Right lung (tissue), 5 donors: Measurements from ENCODE around the gene EIF3B. TPM values are rescaled to one million over a fixed set of nuclear protein-coding genes. Genes with fewer than 3 reads are reported as not detected.
A peak's percentile ranks its signal among the peaks of the same experiment; 100 is the strongest.
"Not testable (repeated sequence)": the region's sequence is repeated elsewhere in the genome, so short reads cannot be mapped to it uniquely, and the experiment has no call there.

Experiments used
- DNase-seq, 2 donors: peaks; one replicate each; pipeline ENCODE4 v3.0.0-alpha.2; 2013
- polyA plus RNA-seq, 5 donors: library from polyadenylated mRNA; unstranded; fragments of 120-200 nt; gene quantifications; one replicate each; pipeline versions ENCODE4 v1.2.1 to v1.2.3, GENCODE V29; 2013; ENCODE audit warnings: inconsistent platforms in 1 of 5, low replicate concordance in 1 of 5; ENCODE audit not compliant: insufficient read length in 5 of 5, insufficient read depth in 1 of 5

The EIF3B gene
- polyA plus RNA-seq, 5 donors: 132 to 155 (median 144) TPM

DNA sequence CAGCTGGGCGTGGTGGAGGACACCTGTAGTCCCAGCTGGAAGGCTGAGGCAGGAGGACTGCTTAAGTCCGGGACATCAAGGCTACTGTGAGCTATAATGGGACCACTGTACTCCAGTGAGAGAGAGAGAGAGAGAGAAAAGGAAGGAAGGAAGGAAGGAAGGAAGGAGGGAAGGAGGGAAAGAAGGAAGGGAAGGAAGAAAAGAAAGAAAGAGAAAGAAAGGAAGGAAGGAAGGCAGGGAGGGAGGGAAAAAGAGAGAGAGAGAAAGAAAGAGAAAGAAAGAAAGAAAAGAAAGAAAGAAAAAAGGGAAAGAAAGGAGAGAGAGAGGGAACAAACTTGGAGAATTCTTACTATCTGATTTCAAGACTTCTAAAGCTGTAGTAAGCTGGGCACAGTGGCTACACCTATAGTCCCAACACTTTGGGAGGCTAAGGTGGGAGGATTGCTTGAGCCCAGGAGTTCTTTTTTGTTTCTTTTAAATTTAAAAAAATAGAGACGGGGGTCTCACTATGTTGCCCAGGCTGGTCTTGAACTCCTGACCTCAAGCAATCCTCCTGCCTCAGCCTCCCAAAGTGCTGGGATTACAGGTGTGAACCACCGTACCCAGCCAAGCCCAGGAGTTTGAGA lies 21.9 kb upstream of the EIF3B start:
- DNase-seq: not testable (repeated sequence)

DNA sequence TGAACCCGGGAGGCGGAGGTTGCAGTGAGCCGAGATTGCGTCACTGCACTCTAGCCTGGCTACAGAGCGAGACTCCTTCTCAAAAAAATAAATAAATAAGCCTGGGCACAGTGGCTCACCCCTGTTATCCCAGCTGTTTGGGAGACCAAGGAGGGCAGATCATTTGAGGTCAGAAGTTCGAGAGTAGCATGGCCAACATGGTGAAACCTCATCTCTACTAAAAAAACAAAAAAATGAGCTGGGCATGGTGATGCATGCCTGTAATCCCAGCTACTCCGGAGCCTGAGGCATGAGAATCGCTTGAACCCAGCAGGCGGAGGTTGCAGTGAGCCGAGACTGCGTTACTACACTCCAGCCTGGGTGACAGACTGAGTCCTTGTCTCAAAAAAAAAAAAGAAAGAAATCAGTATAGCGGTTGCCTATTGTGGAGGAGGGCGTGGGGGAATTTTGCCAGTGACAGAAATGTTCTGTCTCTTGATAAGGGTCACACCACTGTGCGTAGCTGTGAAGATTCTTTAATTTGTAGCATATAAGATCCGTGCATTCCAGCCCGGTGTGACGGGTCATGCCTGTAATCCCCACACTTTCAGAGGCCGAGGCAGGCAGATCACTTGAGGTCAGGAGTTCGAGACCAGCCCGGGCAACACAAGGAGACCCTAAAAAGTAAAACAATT lies 17.9 kb upstream of the EIF3B start:
- no peak for DNase-seq

DNA sequence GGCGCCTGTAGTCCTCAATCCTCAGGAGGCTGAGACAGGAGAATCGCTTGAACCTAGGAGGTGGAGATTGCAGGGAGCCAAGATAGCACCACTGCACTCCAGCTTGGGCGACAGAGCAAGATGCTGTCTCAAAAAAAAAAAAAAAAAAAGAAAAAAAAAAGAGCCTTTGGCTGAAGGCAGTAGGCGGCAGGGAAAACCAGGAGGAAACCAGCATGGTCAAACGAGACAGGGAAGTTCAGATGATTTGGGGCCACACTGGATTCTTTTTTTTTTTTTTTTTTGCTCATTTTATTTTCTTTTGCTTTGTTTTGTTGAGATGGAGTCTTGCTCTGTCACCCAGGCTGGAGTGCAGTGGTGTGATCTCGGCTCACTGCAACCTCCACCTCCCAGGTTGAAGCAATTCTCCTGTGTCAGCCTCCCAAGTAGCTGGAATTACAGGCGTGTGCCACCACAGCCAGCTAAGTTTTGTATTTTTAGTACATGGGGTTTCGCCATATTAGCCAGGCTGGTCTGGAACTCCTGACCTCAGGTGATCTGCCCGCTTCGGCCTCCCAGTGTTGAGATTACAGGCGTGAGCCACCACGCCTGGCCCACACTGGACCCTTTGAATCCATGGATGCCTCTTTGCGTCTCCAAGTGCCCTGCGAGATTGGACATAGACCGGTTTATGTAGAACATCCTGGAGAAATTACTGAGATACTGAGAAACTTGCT lies 7.1 kb upstream of the EIF3B start:
- DNase-seq: not testable (repeated sequence)

- DNase-seq: no peak
Observed at GRCh38 chr7:2350055-2350454, 4.6 kb upstream of the EIF3B start.

GRCh38 chr7:2350861-2351260 lies 3.8 kb upstream of the EIF3B start:
- no peak for DNase-seq

GRCh38 chr7:2353113-2353935 lies 1.3 kb upstream of the EIF3B start:
- no peak for DNase-seq

- peak in 1 of 2 donors; percentile 93 for DNase-seq
Observed at GRCh38 chr7:2353936-2354185, 766 bp upstream of the EIF3B start.

DNA sequence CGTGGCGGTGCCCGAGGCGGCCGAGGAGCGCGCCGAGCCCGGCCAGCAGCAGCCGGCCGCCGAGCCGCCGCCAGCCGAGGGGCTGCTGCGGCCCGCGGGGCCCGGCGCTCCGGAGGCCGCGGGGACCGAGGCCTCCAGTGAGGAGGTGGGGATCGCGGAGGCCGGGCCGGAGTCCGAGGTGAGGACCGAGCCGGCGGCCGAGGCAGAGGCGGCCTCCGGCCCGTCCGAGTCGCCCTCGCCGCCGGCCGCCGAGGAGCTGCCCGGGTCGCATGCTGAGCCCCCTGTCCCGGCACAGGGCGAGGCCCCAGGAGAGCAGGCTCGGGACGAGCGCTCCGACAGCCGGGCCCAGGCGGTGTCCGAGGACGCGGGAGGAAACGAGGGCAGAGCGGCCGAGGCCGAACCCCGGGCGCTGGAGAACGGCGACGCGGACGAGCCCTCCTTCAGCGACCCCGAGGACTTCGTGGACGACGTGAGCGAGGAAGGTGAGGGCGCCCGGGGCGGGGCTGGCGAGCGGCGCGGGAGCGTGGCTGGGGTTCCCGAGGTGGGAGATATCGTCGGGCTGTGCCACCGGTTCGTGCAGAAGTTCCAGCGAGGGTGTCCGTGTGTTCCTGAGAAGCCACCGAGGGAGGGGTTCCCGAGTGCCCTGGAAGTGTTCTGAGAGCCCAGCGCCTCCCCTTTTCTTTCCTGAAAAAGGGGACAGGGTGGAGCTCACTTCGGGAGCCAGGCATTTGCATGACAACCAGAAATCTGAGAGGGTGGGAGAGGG lies 495 bp downstream of the EIF3B start:
- DNase-seq: no peak

DNA sequence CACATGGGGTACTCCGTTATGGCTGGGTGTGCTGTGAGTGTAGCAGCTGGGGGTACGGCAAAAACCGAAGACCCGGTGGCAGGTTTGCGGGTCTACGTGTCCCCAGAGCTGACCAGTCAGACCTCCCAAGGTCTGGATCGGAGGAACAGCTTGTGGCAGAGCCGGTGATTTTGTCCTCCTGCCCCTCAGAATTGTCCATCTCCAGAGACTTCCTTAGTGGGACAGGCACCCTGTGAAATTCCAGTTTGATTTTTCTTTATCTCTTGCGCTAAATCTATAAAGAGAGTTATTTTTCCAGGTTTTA lies 1.0 kb downstream of the EIF3B start:
- no peak for DNase-seq

DNA sequence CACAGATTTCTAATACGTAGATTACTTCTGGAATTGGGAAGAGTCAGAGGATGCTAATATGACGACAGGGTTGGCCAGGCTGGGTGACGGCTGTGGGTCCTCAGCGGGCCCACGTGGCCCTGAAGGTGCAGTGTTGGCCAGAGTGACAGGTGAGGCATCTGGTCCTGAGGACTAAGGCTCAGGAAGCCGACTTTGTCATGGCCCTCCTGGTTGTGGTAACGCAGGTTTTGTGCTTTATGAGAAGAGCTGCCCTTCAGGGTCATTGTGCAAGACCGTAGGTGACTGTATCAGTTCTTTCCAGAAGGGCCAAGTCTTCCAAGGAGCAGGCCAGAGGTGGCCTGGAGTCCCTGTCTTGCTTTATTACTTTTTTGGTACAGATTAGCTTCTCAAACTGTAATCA lies 2.5 kb downstream of the EIF3B start:
- no peak for DNase-seq

GRCh38 chr7:2357571-2357970 lies 2.9 kb downstream of the EIF3B start:
- DNase-seq: no peak

GRCh38 chr7:2358968-2359527 lies 4.4 kb downstream of the EIF3B start:
- DNase-seq: no peak

DNA sequence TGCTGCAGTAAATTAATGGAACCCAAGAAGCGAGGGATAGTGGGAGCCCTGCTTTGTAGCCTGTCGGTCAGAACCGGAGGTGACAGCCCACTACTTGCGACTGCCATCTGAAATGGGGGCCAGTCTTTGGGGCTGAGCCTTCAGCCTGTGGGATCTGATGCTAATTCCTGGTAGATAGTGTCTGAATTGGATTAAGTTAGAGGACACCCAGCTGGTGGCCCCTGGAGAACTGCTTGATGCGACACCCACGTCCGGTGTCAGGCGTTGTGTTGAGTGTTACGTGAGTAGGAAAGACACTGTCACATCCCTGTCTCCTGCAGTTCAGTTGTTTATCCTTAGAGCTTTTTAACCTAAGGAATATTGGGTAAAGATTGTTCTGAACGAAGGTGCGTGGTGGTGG lies 5.0 kb downstream of the EIF3B start:
- DNase-seq: no peak

DNA sequence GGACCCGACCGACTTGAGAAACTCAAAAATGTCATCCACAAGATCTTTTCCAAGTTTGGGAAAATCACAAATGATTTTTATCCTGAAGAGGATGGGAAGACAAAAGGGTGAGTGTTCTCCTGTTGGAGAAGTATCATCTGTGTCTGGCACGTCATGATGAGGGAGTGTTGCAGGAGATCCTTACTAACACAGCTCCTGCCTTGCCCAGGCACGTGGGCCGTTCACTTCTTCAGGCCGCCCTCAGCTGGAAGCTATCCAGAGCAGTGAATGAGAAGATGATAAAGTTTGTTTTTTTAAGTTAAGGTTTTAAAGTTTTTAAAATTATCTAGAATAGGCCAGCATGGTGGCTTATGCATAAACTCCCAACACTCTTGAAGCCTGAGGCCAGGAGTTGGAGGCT lies 6.2 kb downstream of the EIF3B start:
- DNase-seq: no peak

DNA sequence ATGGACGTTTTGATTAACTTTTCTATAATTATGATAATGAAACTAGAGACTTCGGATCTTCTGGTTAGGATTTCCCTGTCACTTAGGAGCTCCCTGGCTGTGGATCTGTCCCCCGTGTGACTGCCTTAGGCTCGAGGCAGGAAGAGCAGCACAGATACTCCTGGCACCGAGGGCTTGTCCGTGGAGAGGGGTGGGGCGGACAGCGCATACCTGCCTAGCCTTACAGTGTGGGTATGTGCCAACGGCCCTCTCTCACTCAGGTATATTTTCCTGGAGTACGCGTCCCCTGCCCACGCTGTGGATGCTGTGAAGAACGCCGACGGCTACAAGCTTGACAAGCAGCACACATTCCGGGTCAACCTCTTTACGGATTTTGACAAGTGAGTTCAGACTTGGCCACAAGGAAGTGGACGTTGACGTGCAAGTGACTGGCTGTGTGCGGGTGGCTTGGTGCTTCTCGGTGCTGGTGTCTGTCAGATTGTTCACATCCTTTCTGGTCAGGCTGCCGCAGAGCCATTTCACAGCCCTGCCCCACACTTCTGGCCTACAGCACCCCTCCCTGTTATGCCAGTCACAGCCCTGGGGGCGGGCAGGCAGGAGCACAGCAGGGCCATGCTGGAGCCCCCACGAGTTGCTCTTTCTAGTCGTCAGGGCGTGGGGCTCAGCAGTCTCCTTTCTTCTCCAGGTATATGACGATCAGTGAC lies 7.9 kb downstream of the EIF3B start:
- no peak for DNase-seq

GRCh38 chr7:2369139-2369538 lies 14.5 kb downstream of the EIF3B start:
- no peak for DNase-seq

- DNase-seq: no peak
Observed at GRCh38 chr7:2371329-2371728, 16.7 kb downstream of the EIF3B start.

GRCh38 chr7:2372724-2373123 lies 18.1 kb downstream of the EIF3B start:
- no peak for DNase-seq

GRCh38 chr7:2373124-2373556 lies 18.5 kb downstream of the EIF3B start:
- DNase-seq: no peak

GRCh38 chr7:2373646-2374045 lies 19.0 kb downstream of the EIF3B start:
- no peak for DNase-seq

GRCh38 chr7:2374401-2374800 lies 19.8 kb downstream of the EIF3B start:
- no peak for DNase-seq
